Thymus (tissue), 11 donors: Measurements from ENCODE around the gene PLCH2. TPM values are rescaled to one million over a fixed set of nuclear protein-coding genes. Genes with fewer than 3 reads are reported as not detected.

Source experiments
- DNase-seq, 9 donors: peaks; one replicate each; pipeline ENCODE4 v3.0.0-alpha.2; 2013; ENCODE audit warnings: low spot score in 9 of 9, low read depth in 6 of 9, missing footprints in 1 of 9
- H3K27ac ChIP-seq, 2 donors: one replicate each; pipeline ENCODE4 v1.5.1; 2013; ENCODE audit warnings: control low read depth in 1 of 2, low read depth in 1 of 2, low read length in 1 of 2, mild to moderate bottlenecking in 1 of 2, moderate library complexity in 1 of 2
- H3K27me3 ChIP-seq, 2 donors: one replicate each; pipeline ENCODE4 v1.5.1; 2013; ENCODE audit warnings: low read length in 1 of 2; ENCODE audit not compliant: control insufficient read depth in 2 of 2, insufficient read depth in 1 of 2
- H3K36me3 ChIP-seq, 2 donors: one replicate each; pipeline ENCODE4 v1.5.1; 2013; ENCODE audit warnings: low read length in 1 of 2, mild to moderate bottlenecking in 1 of 2, moderate library complexity in 1 of 2; ENCODE audit not compliant: control insufficient read depth in 2 of 2, insufficient read depth in 2 of 2
- H3K4me1 ChIP-seq, 2 donors: one replicate each; pipeline ENCODE4 v1.5.1; 2013; ENCODE audit warnings: low read length in 2 of 2; ENCODE audit not compliant: control insufficient read depth in 2 of 2, insufficient read depth in 2 of 2
- H3K4me3 ChIP-seq, 2 donors: one replicate each; pipeline ENCODE4 v1.5.1; 2013; ENCODE audit warnings: low read length in 2 of 2, control low read depth in 1 of 2, mild to moderate bottlenecking in 1 of 2
- H3K9me3 ChIP-seq, 2 donors: one replicate each; pipeline ENCODE4 v1.5.1; 2013; ENCODE audit warnings: low read length in 1 of 2, mild to moderate bottlenecking in 1 of 2; ENCODE audit not compliant: control insufficient read depth in 2 of 2, insufficient read depth in 1 of 2
- WGBS: extraction: QIAGEN DNeasy Blood & Tissue Kit; methylation state at CpG from one replicate; pipeline ENCODE4 v1.1.7; 2013; 5-methylcytosine and 5-hydroxymethylcytosine counted together
- polyA plus RNA-seq: library from polyadenylated mRNA; stranded (reverse); fragments of 200-250 nt; gene quantifications from one replicate; pipeline ENCODE4 v1.2.3, GENCODE V29; 2013
- total RNA-seq: library from RNA; stranded (reverse); fragments of 120-200 nt; gene quantifications from one replicate; pipeline ENCODE4 v1.2.4, GENCODE V29; 2013
- donor health status: healthy.

The PLCH2 gene
- total and polyA plus RNA-seq, 2 donors, result 0.90 to 34.4 TPM

DNA sequence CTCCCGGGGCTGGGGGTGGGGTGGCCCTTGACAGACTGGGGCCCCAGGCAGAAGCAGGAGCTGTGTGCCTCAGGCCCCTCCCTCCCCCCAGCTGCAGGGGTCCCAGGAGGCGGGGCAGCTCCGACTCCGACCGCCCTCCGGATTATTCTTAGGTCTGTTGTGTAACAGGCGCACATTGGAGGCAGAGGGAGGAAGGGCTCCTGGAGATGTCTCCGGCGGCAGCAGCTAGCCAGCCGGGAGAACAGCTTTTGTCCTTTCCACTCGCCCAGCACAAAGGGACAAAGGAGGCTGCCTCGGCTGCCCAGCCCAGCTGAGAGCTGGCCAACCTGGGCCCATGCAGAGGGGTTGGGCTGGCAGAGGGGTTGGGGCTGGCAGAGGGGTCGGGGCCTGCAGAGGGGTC is 29.7 kb upstream of the PLCH2 start:
- no peak overlapping the region for H3K4me3 ChIP-seq
- H3K36me3 ChIP-seq, result no peaks in the 10 kb centered on the region
- H3K27ac ChIP-seq, result no peak overlapping the region
- peaks cover 39 to 73% of the 10 kb centered on the region in 2 donors for H3K27me3 ChIP-seq
- no peaks in the 10 kb centered on the region for H3K4me1 ChIP-seq
- DNase-seq, result no peak
- no peaks in the 10 kb centered on the region for H3K9me3 ChIP-seq
- 58% methylated on average over 13 of the region's 13 CpGs for WGBS

DNA sequence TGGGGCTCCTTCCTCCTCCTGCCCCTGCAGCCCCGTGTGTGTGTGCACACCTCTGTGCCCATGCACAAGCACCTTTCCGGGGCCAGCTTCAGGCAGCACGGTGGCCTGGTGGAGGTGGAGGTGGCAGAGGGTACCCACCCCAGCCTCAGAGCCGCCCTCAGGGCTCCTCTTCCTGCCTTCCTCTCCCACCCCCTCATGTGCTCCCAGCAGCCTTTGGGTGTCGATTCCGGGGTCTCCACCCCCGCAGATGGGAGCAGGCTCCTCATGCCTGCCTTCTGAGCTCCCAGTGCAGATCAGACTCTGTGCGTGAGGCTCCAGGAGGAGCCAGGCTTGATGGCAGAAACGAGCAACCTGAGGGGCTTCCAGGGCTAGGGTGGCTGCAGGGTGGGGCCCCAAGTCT is 29.2 kb upstream of the PLCH2 start:
- no peak overlapping the region for H3K4me3 ChIP-seq
- H3K4me1 ChIP-seq, result no peaks in the 10 kb centered on the region
- 71% methylated on average over 9 of the region's 9 CpGs for WGBS
- H3K36me3 ChIP-seq, result no peaks in the 10 kb centered on the region
- DNase-seq, result no peak
- no peaks in the 10 kb centered on the region for H3K9me3 ChIP-seq
- peaks cover 38 to 70% of the 10 kb centered on the region in 2 donors for H3K27me3 ChIP-seq
- H3K27ac ChIP-seq, result no peak overlapping the region

DNA sequence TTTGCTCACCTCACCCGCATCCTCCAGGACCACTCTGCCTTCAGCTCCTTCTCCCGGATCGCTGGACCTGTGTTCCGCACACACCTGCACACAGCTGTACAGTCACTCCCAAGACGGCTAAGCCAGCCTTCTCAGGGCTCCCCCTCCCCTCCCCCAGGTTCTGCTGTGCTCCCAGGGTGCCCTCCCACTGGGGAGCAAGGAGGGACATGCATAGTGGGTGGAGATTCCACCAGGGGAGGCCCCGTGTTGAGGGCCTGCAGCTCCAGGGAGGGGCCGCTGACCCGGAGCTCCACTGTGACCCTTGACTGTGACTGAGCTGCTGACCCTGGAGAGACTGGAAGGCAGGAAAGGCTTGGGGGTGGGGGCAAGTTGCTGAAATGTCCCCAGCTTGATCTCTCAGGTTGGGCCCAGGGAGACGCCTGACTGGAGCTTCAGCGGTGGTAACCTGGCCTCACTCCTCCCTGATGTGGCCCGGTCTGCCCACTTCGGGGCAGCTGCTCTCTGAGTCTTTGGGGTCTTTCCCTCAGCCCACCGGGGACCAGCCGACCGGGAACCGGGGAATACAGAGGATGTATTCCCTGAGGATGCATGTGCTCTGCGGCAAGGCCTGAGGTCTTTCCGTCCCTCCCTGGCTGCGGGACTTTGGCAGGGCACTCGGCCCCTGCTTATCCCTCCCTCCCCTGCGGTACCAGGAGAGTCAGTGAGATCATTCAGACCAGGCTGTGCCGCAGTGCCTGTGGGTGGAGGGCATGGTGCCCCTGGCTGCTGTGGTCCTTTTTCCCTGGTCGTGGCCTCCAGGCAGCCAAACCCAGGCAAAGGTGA is 28.6 kb upstream of the PLCH2 start:
- H3K36me3 ChIP-seq, result no peaks in the 10 kb centered on the region
- no peaks in the 10 kb centered on the region for H3K9me3 ChIP-seq
- 80% methylated on average over 23 of the region's 23 CpGs for WGBS
- no peak overlapping the region for H3K4me3 ChIP-seq
- no peak for DNase-seq
- no peak overlapping the region for H3K27ac ChIP-seq
- H3K4me1 ChIP-seq, result no peaks in the 10 kb centered on the region
- peaks cover 32 to 65% of the 10 kb centered on the region in 2 donors for H3K27me3 ChIP-seq

DNA sequence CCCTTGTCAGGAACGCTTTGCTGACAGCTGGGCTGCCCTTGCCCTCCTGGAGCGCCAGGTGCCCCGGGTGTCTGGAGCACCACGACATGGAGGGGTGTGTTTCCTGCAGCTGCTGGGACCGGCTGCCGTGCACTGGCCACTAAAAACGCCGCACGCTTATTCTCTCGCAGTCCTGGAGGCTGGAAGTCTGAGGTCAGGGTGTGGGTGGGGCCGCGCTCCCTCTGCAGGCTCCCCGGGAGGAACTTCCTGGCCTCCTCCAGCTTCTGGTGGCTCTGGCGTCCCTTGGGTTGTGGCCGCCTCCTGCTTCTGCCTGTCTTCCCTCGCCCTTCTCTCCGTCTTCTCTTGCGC is 28.0 kb upstream of the PLCH2 start:
- no peaks in the 10 kb centered on the region for H3K4me1 ChIP-seq
- H3K27ac ChIP-seq, result no peak overlapping the region
- H3K27me3 ChIP-seq, result peaks cover 26 to 62% of the 10 kb centered on the region in 2 donors
- H3K36me3 ChIP-seq, result no peaks in the 10 kb centered on the region
- no peak for DNase-seq
- no peaks in the 10 kb centered on the region for H3K9me3 ChIP-seq
- WGBS, result 55% methylated on average over 18 of the region's 18 CpGs
- H3K4me3 ChIP-seq, result no peak overlapping the region

DNA sequence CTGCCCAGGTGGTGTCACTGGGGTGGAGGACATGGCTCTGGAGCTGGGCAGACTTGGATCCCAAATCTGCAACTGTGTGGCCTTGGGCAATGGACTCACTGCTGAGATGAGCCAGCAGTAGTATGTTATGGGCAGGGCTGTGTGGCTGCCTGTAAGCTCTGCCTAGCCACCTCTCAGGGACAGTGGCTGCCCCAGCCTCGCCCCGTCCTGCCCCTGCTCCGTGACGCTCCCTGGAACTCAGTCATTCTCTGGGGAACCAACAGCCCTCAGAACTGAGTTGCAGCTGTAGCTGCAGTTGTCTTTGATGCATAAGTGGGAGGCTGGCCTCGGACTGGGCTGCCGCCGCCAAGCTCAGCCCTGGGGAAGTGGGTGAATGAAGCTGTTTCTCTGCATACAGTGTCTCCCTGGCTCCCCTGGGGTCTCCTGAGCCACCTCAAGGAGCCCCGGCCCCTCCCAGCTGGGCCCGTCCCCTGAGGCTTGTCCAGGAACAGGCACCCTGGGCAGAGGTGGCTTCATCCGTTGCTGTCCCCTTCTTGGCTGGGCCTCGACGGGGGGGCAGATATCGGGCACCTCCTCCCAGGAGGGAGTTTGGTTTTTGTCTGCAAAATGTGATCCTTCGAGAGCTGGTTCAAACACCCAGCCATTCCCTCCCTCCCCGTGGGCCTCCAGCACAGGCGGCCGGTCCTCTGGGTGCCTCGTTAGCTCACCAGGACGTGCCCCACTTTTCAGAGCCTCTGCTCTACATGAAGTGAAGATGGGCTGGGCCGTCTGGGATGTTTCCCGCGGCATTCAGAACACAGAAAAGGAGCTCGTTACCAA is 26.2 kb upstream of the PLCH2 start:
- 89% methylated on average over 23 of the region's 23 CpGs for WGBS

DNA sequence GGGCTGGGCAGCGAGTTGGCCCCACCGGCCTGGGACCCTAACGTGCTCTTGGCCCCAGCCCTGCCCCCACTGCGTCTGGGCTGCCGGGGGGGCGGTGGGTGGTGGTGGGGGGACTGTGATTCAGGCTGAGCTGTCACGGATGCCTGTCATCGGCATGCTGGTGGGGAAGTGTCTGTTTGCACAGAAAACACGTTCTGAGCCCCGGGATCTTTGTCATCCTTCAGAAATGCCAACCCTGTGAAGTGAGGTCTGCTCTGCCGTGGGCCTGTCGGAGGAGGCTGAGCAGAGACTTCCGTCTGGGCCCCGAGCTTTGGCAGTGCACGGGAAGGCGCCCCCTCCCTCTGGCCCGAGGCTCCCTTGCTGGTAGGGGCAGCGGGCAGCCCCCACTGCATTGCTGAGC is 24.3 kb upstream of the PLCH2 start:
- Histone ChIP-seq H3K4me3 (no peak overlapping the region), H3K9me3 (no peaks in the 10 kb centered on the region), H3K4me1 (no peaks in the 10 kb centered on the region), H3K36me3 (no peaks in the 10 kb centered on the region), H3K27ac (no peak overlapping the region), H3K27me3 (peaks cover 0 to 30% of the 10 kb centered on the region in 2 donors)
- DNase-seq, result no peak
- WGBS, result 57% methylated on average over 18 of the region's 18 CpGs

More for the DNA sequence above, 26.2 kb upstream of the PLCH2 start:
- DNase-seq, result no peak
- peaks cover 9 to 49% of the 10 kb centered on the region in 2 donors for H3K27me3 ChIP-seq
- H3K36me3 ChIP-seq, result no peaks in the 10 kb centered on the region
- H3K4me3 ChIP-seq, result no peak overlapping the region
- no peaks in the 10 kb centered on the region for H3K4me1 ChIP-seq
- H3K27ac ChIP-seq, result no peak overlapping the region
- no peaks in the 10 kb centered on the region for H3K9me3 ChIP-seq

DNA sequence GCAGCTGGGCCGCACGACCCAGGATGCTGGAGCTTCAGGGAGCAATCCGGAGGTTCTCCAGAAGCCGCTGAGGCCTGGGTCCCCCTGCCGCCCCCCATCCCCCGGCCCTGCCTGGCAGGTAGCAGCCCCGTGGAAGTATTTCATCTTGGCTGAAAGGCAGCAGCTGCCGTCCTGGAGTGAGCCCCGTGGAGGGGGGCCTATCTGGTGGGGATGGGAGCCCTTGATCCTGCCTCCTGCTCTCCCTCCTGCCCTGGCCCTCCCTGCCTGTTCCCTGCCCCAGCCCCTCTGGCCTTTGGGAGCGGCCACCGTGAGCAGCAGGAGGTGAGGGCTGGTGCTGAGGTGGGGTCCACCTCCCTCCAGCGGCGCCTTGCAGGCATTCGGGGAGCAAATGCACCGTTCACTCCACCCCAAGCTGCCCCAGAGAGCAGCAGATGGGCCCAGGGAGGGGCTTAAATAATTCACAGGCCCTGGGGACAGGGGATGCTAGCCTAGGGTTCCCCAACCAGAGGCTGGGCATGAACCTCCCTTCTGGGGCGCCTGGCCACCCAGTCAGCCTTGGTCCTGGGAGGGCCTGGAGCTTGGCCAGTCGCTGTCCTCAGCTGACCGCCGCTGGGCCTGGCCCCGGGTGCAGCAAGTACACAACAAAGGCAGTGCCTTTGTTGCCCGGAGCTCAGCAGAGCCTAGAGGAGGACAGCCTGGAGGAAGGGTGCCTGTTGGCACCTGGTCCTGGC is 23.7 kb upstream of the PLCH2 start:
- 72% methylated on average over 21 of the region's 21 CpGs for WGBS
- no peaks in the 10 kb centered on the region for H3K36me3 ChIP-seq
- no peak overlapping the region for H3K27ac ChIP-seq

DNA sequence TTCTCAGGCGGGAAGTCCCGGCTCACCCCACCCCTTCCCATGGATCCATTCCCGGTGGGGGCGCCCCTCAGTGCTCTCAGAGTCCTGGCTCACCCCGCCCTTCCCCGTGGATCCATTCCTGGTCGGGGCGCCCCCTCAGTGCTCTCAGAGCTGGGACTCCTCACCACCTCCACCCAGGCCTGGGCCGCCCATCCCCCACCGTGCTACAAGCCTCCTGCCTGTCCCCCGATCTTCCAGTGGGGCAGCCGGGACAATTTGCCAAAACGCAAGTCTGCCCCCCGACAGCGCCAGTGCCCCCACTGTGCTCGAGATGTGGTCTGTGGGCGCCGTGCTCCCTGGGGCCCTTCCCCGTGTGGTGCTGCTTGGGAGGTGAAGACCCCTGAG is 23.2 kb upstream of the PLCH2 start:
- WGBS, result 91% methylated on average over 19 of the region's 19 CpGs
- H3K9me3 ChIP-seq, result no peaks in the 10 kb centered on the region
- H3K4me3 ChIP-seq, result no peak overlapping the region
- no peak overlapping the region for H3K27ac ChIP-seq
- no peaks in the 10 kb centered on the region for H3K36me3 ChIP-seq
- no peaks in the 10 kb centered on the region for H3K4me1 ChIP-seq
- H3K27me3 ChIP-seq, result peaks cover 0 to 18% of the 10 kb centered on the region in 2 donors
- no peak for DNase-seq

More for the DNA sequence above, 23.7 kb upstream of the PLCH2 start:
- H3K9me3 ChIP-seq, result no peaks in the 10 kb centered on the region
- no peak overlapping the region for H3K4me3 ChIP-seq
- H3K4me1 ChIP-seq, result no peaks in the 10 kb centered on the region
- H3K27me3 ChIP-seq, result peaks cover 0 to 24% of the 10 kb centered on the region in 2 donors
- DNase-seq, result no peak

DNA sequence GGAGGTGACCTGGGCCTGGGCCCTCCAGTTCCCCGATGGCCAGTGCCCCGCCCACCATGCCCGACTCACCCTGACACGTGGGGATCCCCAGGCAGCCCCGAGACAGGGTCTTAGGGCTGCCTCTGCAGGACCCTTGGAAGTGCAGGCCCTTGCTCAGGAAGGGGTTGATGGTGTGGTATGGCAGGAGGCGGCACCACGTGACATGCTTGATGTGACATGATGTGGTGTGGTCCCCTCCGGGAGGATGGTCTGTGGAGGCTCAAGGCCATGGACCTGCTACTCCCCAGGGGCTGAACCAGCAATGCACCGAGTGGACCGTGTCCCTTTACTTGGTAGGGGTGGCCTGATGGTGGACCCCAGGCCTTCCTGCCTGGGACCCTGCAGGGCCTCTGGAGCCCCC is 21.9 kb upstream of the PLCH2 start:
- H3K36me3 ChIP-seq, result no peaks in the 10 kb centered on the region
- 92% methylated on average over 10 of the region's 10 CpGs for WGBS
- H3K4me3 ChIP-seq, result no peak overlapping the region
- no peak overlapping the region for H3K27ac ChIP-seq
- peaks cover 0 to 9% of the 10 kb centered on the region in 2 donors for H3K27me3 ChIP-seq
- no peak for DNase-seq
- H3K4me1 ChIP-seq, result no peaks in the 10 kb centered on the region
- no peaks in the 10 kb centered on the region for H3K9me3 ChIP-seq
